ENCODE results near the gene ADARB1. TPM values are rescaled to one million over a fixed set of nuclear protein-coding genes. Genes with fewer than 3 reads are reported as not detected.
A peak's percentile ranks its signal among the peaks of the same experiment; 100 is the strongest.

Gene ADARB1
- polyA plus RNA-seq, 1 of the 3 experiments (the other 2 are of a cell fraction) = 7.8 TPM

- Histone ChIP-seq H4K20me1 (ENCODE audit: insufficient read depth) (no peaks in the 10 kb centered on the region), H2AFZ (ENCODE audit: low read depth) (no peak overlapping the region), H3F3A (replicated peaks; ENCODE audit: insufficient read depth) (peaks cover 15% of the 10 kb centered on the region), H3K4me2 (no peak overlapping the region; the same call in 1 of the 2 replicates), H3K4me3 (ENCODE audit: low read depth in 2 of 2, low read length in 1 of 2) (no peak overlapping the region), H3K36me3 (replicated peaks in 1 of 2; ENCODE audit: control insufficient read depth in 1 of 2, insufficient read depth in 2 of 2, low read length in 1 of 2) (no peaks in the 10 kb centered on the region), H3K9me3 (no peaks in the 10 kb centered on the region), H3K27me3 (ENCODE audit: insufficient read depth) (no peaks in the 10 kb centered on the region), H3K9me2 (no peaks in the 10 kb centered on the region), H3K27ac (ENCODE audit: low read depth in 2 of 2, low read length in 1 of 2) (peak overlapping the region in 1 of 2 experiments; percentile 38; a peak in 3 of 4 replicates), H3K4me1 (ENCODE audit: control insufficient read depth in 1 of 2, insufficient read depth in 2 of 2, low read depth in 1 of 2, low read length in 1 of 2) (peaks cover 4 to 14% of the 10 kb centered on the region in 2 experiments; a peak in 2 of 4 replicates), H3K9ac (no peak overlapping the region), H3K79me2 (ENCODE audit: insufficient read depth) (no peaks in the 10 kb centered on the region)
- 85% methylated on average over 6 of the region's 6 CpGs for WGBS (ENCODE audit: low lambda C conversion rate)
- no peak for DNase-seq
- CTCF ChIA-PET = interaction anchor here (1.8 to 6.0 kb wide), 3 partner anchors 27 to 122 kb away, joined by 3 to 23 read pairs (median 16); no protein-coding TSS in a partner anchor
- POLR2A ChIA-PET = no interaction called here
- no peak for TF ChIP-seq REST (IDR thresholded peaks at IDR 0.05; ENCODE audit: low read depth, low read length)
- TF ChIP-seq EP300 (IDR thresholded peaks at IDR 0.05; ENCODE audit: borderline replicate concordance in 1 of 2, low read depth in 1 of 2, low read length in 1 of 2) = no peak
- no peak for TF ChIP-seq NFIC (IDR thresholded peaks at IDR 0.05; ENCODE audit: borderline replicate concordance)
- TF ChIP-seq SMC3 (IDR thresholded peaks at IDR 0.05; ENCODE audit: low read depth, low read length) = no peak
- TF ChIP-seq, protein P1, sequence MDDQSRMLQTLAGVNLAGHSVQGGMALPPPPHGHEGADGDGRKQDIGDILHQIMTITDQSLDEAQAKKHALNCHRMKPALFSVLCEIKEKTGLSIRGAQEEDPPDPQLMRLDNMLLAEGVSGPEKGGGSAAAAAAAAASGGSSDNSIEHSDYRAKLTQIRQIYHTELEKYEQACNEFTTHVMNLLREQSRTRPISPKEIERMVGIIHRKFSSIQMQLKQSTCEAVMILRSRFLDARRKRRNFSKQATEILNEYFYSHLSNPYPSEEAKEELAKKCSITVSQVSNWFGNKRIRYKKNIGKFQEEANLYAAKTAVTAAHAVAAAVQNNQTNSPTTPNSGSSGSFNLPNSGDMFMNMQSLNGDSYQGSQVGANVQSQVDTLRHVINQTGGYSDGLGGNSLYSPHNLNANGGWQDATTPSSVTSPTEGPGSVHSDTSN (IDR thresholded peaks at IDR 0.05) = no peak
- no peak for TF ChIP-seq ELF1 (IDR thresholded peaks at IDR 0.05)
- no peak for TF ChIP-seq EZH2phosphoT487 (IDR thresholded peaks at IDR 0.05; ENCODE audit: borderline replicate concordance, low read depth)
Observed at GRCh38 chr21:45167796-45168222, 93.4 kb downstream of the ADARB1 start.

GRCh38 chr21:45168522-45168921 lies 94.1 kb downstream of the ADARB1 start:
- ChIA-PET CTCF (interaction anchor here (1.8 to 6.0 kb wide), 3 partner anchors 28 to 121 kb away, joined by 3 to 23 read pairs (median 16); no protein-coding TSS in a partner anchor), POLR2A (no interaction called here)
- no peaks in the 10 kb centered on the region for H3K9me3 ChIP-seq
- no peak overlapping the region for H3K4me2 ChIP-seq
- H3K79me2 ChIP-seq (ENCODE audit: insufficient read depth) = no peaks in the 10 kb centered on the region
- no peaks in the 10 kb centered on the region for H4K20me1 ChIP-seq (ENCODE audit: insufficient read depth)
- TF ChIP-seq JUND (IDR thresholded peaks at IDR 0.05) (no peak), GATA2 (CRISPR knock-in tag; IDR thresholded peaks at IDR 0.05) (no peak), SIN3A (IDR thresholded peaks at IDR 0.05; ENCODE audit: borderline replicate concordance, low read depth, low read length) (no peak), RCOR1 (IDR thresholded peaks at IDR 0.05; ENCODE audit: low read length) (no peak), RXRA (IDR thresholded peaks at IDR 0.05; ENCODE audit: borderline replicate concordance, low read depth) (no peak), YY1 (IDR thresholded peaks at IDR 0.05; ENCODE audit: low read depth) (no peak), EP300 (IDR thresholded peaks at IDR 0.05; ENCODE audit: borderline replicate concordance in 1 of 2, low read depth in 1 of 2, low read length in 1 of 2) (no peak), TCF12 (IDR thresholded peaks at IDR 0.05) (no peak), TAF1 (IDR thresholded peaks at IDR 0.05; ENCODE audit: borderline replicate concordance, low read depth, low read length) (no peak)
- no peak overlapping the region for H3K9ac ChIP-seq
- no peaks in the 10 kb centered on the region for H3K27me3 ChIP-seq (ENCODE audit: insufficient read depth)
- H3K27ac ChIP-seq (ENCODE audit: low read depth in 2 of 2, low read length in 1 of 2) = no peak overlapping the region
- no peaks in the 10 kb centered on the region for H3K9me2 ChIP-seq
- no peak overlapping the region for H3K4me3 ChIP-seq (ENCODE audit: low read depth in 2 of 2, low read length in 1 of 2)
- DNase-seq = no peak
- no peaks in the 10 kb centered on the region for H3K36me3 ChIP-seq (replicated peaks in 1 of 2; ENCODE audit: control insufficient read depth in 1 of 2, insufficient read depth in 2 of 2, low read length in 1 of 2)
- no peak overlapping the region for H2AFZ ChIP-seq (ENCODE audit: low read depth)
- peaks cover 15% of the 10 kb centered on the region for H3F3A ChIP-seq (replicated peaks; ENCODE audit: insufficient read depth)
- 93% methylated on average over 7 of the region's 7 CpGs for WGBS (ENCODE audit: low lambda C conversion rate)
- peaks cover 3 to 14% of the 10 kb centered on the region in 2 experiments; a peak in 2 of 4 replicates for H3K4me1 ChIP-seq (ENCODE audit: control insufficient read depth in 1 of 2, insufficient read depth in 2 of 2, low read depth in 1 of 2, low read length in 1 of 2)
